Stimulated activated CD4-positive, alpha-beta T cell treated with anti-CD3 and anti-CD28 coated beads, Interleukin-1b, Interleukin-23, amount 100 ng/mL, for 24 hours (primary cell): ENCODE measurements around the gene COL4A1.
"Not testable (repeated sequence)": the region's sequence is repeated elsewhere in the genome, so short reads cannot be mapped to it uniquely, and the experiment has no call there.

Source experiments
- DNase-seq, 4 experiments: peaks; one replicate each; pipeline ENCODE4 v3.0.0-alpha.2; 2020; ENCODE audit warnings: low read depth in 4 of 4, low spot score in 1 of 4

Gene COL4A1

DNA sequence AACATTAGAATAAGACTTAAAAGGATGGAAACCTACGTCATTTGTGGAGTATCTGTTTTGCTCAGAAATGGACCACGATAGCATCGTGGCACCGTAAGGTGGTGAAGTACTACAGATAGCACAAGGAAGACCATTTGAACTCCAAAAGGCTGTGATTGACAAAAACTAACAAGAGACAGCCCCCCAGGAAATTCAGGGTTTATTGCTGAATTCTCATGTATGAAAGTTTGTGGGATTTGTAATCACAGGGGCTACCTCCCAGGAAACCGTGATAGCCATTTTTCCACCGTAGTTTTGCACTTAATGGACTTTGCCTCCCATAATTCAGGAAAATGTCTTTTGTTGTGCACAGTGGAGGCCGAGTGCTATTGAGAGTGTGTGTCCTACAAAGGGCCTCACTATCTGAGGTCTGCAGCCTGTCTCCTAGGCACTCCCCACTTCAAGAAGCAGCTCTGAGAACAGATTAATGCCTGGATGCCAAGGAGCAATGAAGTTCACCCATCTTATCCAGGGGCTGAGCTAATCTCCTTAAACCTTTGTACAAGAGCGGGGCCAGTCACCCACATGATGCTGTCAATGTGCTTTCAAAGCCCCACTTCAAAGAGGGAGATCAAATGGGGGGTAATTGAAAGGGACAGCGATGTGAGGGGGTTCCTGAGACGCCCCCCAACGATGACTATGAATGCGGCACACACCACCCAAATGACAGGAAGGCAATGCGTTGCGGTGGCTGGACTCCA lies 182.6 kb downstream of the COL4A1 start:
- no peak for DNase-seq

- no peak for DNase-seq
Observed at GRCh38 chr13:110123041-110123809, 183.7 kb downstream of the COL4A1 start.

DNA sequence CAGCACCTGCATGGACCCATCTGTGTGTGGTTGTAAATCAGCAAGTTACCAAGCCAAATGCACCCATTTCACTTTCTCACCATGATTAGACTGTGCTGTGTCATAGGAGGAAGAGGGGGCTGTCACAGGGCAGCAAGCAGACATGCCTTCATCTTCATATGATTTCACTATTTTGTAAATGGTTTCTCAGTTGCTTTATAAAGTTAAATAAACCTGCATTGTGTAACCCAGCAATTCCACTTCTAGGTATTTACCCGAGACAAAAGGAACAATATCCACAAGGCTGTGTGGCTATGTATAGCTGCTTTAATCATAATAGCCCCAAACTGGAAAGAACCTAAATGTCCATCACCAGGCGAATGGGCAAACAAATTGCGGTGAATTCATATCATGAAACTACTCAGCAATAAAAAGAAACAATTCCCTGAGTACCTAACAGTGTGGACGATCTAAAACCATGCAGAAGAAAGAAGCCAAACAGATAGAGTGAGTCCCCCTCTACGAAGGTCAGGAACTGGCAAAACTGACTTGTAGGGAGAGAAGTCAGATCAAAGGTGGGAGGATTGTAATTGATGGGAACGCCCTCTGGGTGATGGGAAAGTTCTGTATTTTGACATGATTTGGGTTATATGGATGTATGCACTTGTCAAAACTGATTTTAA lies 185.4 kb downstream of the COL4A1 start:
- no peak for DNase-seq

- DNase-seq = no peak
Observed at GRCh38 chr13:110119935-110120905, 186.7 kb downstream of the COL4A1 start.

- no peak for DNase-seq
Observed at GRCh38 chr13:110118106-110118505, 188.9 kb downstream of the COL4A1 start.

- DNase-seq = peak in 3 of 4 experiments; percentile 12 to 47 (median 43)
Observed at GRCh38 chr13:110116072-110116487, 190.9 kb downstream of the COL4A1 start.

DNA sequence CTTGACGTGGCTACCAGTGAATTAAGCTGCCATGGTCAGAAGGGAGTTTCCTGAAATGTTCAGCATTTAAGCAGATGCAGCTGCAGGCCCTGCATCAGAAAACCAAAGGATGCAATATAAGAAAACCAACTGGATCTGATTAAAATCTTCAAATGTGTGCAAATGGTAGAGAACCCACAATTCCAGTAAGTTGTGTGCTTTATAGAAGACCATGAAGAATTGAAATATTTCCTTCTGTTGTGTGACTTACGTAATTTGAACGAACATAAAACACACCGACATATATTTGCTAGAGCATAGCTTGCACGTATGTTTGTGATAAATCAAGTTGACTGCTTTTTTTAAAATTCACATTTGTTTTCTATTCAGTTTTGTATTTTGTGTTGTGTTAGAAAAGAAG lies 191.4 kb downstream of the COL4A1 start:
- no peak for DNase-seq

DNA sequence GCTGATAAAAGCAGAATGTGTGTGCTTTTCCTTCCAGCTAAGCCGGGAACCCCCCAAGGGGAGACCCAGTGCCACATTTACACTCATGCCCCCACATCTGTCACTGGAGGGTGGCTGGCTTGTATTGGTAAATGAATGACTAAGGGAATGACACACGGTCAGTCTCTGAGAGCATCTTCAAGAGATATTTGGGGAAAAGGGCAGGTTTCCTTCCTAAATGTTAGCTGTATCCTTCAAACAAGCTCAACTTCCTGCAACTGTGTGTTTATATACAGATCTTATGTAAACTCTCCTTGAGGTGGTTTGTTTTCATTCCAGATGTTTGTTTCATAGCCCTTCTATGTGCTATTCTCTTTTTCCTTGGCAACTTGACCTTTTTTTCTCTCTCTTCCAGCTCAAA lies 192.6 kb downstream of the COL4A1 start:
- no peak for DNase-seq

DNA sequence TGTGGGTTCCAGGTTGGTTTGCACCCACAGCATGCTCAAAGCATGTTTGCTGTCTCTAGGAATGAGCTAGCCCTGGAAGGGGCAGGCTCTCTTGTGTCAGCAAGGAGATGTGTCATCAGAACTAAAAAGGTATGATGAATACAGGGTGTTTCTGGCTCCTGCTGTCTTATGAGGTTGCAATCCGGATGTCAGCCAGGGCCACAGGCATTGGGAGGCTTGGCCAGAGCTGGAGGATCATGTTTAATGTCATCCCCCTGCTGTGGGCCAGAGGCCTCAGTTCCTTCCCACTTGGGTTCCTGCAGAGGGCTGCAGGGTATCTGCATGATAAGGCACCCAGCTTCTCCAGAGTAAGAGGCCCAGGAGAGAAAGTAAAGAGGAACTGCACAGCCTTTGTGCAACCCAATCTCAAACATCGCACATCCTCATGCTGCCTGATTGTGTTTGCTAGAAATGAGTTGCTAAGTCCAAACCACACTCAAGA lies 193.6 kb downstream of the COL4A1 start:
- DNase-seq = no peak

DNA sequence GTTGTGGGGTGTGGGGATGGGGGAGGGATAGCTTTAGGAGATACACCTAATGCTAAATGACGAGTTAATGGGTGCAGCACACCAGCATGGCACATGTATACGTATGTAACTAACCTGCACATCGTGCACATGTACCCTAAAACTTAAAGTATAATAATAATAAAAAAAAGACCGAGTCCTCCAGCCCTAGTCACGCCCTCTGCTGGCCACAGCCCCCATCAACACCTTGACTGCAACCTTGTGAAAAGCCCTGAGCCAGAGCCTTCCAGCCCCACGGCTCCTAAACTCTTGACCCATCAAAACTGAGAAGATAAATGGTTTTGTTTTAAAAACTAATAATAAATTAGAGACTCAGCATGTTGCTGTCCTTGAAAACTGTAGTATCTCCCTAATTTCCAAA lies 194.6 kb downstream of the COL4A1 start:
- DNase-seq = not testable (repeated sequence)

DNA sequence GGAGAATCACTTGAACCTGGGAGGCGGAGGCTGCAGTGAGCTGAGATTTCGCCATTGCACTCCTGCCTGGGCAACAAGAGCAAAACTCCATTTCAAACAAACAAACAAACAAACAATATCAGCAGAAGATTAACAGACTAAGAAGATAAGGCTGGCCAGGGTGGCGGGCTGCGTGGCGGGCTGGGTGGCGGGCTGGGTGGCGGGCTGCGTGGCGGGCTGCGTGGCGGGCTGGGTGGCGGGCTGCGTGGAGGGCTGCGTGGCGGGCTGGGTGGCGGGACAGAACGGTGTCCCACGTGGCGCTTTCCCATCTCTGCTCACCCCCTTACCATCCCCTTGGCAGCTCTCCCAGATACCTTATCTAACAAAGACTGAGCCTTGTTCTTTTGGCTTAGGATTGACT lies 196.2 kb downstream of the COL4A1 start:
- DNase-seq = no peak

DNA sequence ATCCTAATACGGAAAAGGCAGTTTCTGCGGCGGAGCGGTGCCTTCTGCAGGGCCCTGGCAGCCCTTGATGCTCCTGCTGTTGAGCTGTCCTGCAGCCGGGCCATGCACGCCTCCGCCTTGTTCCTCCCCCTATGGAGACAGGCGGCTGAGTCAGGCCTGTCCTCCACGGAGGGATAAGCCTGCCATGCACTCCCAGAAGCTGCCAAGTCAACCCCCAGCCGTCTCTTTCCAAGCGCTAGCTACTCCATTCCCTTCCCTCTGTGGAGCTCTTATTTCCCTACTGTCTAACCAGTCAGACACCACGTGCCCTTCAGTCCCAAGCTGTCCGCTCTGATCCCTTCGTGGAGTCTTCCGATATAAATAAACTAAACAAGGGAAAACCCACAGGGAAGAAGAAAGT lies 197.0 kb downstream of the COL4A1 start:
- DNase-seq = no peak

GRCh38 chr13:110109140-110109783 lies 197.7 kb downstream of the COL4A1 start:
- no peak for DNase-seq

GRCh38 chr13:110108348-110109139 lies 198.4 kb downstream of the COL4A1 start:
- no peak for DNase-seq

GRCh38 chr13:110107568-110108347 lies 199.2 kb downstream of the COL4A1 start:
- DNase-seq = no peak

- no peak for DNase-seq
Observed at GRCh38 chr13:110106726-110107125, 200.2 kb downstream of the COL4A1 start.

DNA sequence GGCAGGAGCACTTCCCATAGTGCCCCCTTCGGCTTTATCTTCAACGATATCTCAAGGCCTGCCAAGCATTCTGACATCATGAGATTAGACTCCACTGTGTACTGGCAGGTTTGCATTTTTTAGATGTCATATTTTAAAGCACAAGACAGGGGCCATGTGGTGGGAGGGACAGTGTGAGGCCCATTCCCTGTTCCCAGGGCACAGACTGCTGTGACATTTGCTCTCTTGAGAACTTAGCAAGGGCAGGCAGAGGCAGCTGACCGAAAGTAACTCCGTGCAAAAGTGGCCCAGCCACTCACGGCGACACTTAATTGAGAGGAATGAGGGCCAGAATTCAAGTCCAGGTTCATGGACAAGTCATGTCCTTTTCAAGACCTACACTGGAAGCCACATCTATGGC lies 201.8 kb downstream of the COL4A1 start:
- no peak for DNase-seq

DNA sequence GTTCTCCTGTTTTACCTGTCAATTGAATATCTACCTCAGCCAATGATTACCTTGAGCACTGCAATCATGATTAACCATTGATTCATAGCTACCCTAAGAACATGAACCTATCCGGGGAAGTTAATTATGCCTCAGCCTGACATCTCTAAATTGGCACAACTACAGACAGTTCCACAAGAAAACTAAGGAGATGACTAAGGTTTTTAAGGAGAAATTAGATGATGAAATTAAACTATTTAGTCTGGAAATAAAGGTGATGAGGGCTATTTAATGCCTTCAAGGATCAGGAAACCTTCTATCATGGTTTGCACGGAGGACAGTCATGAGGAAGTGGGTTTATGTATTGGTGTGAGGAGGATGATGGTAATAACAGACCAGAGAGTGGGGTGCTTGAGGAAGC lies 203.4 kb downstream of the COL4A1 start:
- no peak for DNase-seq

DNA sequence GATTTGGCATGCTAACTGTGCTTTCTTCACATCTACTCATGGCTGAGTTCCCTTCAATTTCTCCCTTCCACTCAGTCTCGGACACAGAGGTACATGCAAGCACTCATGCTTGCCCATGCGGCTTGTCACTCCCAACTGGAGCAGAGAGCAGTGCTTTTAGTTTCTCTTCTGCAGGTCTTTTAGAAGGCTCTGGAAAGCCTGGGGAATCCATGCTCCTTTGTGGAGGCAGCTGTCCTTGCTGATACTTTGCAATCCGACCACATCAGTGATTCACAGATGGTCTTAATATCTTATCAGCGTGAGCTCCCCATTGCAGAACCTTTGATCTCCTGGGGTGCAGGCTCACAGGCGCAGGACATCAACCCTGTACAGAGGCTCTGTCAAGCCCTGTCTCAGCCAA lies 203.9 kb downstream of the COL4A1 start:
- DNase-seq = no peak
